GM10266 (cell line): Measurements from ENCODE around the gene R3HDM2.

Experiments used
- DNase-seq: peaks from one replicate; pipeline ENCODE4 v3.0.0; 2012; ENCODE audit errors: extremely low spot score
- CTCF ChIP-seq: IDR thresholded peaks from 2 replicates; pipeline ENCODE4 v1.5.1; 2012; ENCODE audit warnings: mild to moderate bottlenecking, low read depth; ENCODE audit not compliant: control insufficient read depth, insufficient read depth; ENCODE audit errors: missing control alignments

The R3HDM2 gene

GRCh38 chr12:57439762-57440266 lies 9.0 kb upstream of the R3HDM2 start:
- TF ChIP-seq CTCF: no peak
- DNase-seq: no peak

- no peak for TF ChIP-seq CTCF
- no peak for DNase-seq
Measured at GRCh38 chr12:57438400-57438799, 7.6 kb upstream of the R3HDM2 start.

- TF ChIP-seq CTCF: no peak
Measured at GRCh38 chr12:57435293-57435692, 4.5 kb upstream of the R3HDM2 start.

DNA sequence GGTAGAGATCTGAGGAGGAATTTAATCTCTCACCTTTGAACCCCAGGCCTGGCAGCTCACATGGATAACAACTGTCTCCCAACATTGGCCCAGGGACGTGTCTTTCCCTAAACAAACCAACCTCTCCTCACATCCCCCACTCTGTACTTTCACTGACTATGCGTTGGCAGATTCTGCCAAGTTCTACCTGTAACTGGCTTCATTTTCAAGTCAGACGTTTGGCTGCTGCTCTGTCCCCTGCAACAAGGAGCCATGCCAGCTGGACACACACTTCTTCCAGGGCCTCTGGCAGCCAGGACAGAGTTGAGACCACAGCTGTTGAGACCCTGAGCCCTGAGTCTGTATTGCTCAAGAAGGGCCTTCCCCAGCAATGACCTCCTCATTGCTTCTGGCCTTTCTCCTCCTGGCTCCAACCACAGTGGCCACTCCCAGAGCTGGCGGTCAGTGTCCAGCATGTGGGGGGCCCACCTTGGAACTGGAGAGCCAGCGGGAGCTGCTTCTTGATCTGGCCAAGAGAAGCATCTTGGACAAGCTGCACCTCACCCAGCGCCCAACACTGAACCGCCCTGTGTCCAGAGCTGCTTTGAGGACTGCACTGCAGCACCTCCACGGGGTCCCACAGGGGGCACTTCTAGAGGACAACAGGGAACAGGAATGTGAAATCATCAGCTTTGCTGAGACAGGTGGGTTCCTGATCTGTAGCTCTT lies 3.8 kb upstream of the R3HDM2 start, which contains the start of gene INHBC:
Gene INHBC, plus strand, starts transcription at position 268 of the 707 bp plus-strand sequence. Its CDS starts 103 bp downstream, at position 371.
- TF ChIP-seq CTCF: no peak
- DNase-seq: no peak

More at GRCh38 chr12:57435293-57435692, 4.5 kb upstream of the R3HDM2 start:
- DNase-seq: no peak

- no peak for DNase-seq
- no peak for TF ChIP-seq CTCF
Measured at GRCh38 chr12:57433370-57433769, 2.5 kb upstream of the R3HDM2 start.

- TF ChIP-seq CTCF: no peak
- DNase-seq: no peak
Measured at GRCh38 chr12:57431654-57432188, 878 bp upstream of the R3HDM2 start.
